ENCODE measurements around the gene HS1BP3.

GRCh38 chr2:20596193-20596972 is 54.5 kb downstream of the HS1BP3 start:
- no peak for TF ChIP-seq POLR2A (IDR thresholded peaks at IDR 0.05)
- TF ChIP-seq CTCF (IDR thresholded peaks at IDR 0.05), result no peak
